SU-DHL-6 (cell line): ENCODE measurements around the gene RAD51B.

ENCODE experiments used
- H2AFZ ChIP-seq: fragments of 200-600 bp; sonication (generic); 2 replicates; pipeline ENCODE4 v1.6.1; 2014; ENCODE audit warnings: low read depth, mild to moderate bottlenecking, moderate library complexity, mixed read lengths, antibody characterized with exemption, low read length; ENCODE audit not compliant: severe bottlenecking
- H3F3A ChIP-seq: fragments of 200-600 bp; shearing (Covaris generic); 2 replicates; pipeline ENCODE4 v1.6.0; 2016; ENCODE audit warnings: antibody characterized with exemption, mild to moderate bottlenecking; ENCODE audit not compliant: insufficient read depth
- H3K27ac ChIP-seq: fragments of 200-600 bp; sonication (generic); 2 replicates; pipeline ENCODE4 v1.5.1; 2016; ENCODE audit warnings: low read depth, mild to moderate bottlenecking, low read length, moderate library complexity, mixed read lengths
- H3K27me3 ChIP-seq: fragments of 200-600 bp; sonication (generic), shearing (Covaris generic); 2 replicates; pipeline ENCODE4 v1.6.0; 2014; ENCODE audit warnings: mild to moderate bottlenecking, low read length
- H3K36me3 ChIP-seq: fragments of 200-600 bp; sonication (generic); 2 replicates; pipeline ENCODE4 v1.6.1; 2014; ENCODE audit warnings: mild to moderate bottlenecking, low read length, mixed read lengths
- H3K4me2 ChIP-seq: fragments of 300-600, 200-600 bp; shearing (Covaris generic), sonication (generic); 2 replicates; pipeline ENCODE4 v1.6.0; 2014; ENCODE audit warnings: low read length, low read depth, mild to moderate bottlenecking; ENCODE audit not compliant: poor library complexity, severe bottlenecking
- H3K4me3 ChIP-seq: fragments of 200-600 bp; sonication (generic); 2 replicates; pipeline ENCODE4 v1.5.1; 2014; ENCODE audit warnings: antibody characterized with exemption, low read length, mild to moderate bottlenecking, mixed read lengths; ENCODE audit not compliant: insufficient read depth, poor library complexity, severe bottlenecking
- H3K79me2 ChIP-seq: fragments of 200-600 bp; sonication (generic); 2 replicates; pipeline ENCODE4 v1.6.1; 2014; ENCODE audit warnings: mild to moderate bottlenecking, low read length, moderate library complexity; ENCODE audit not compliant: insufficient read depth
- H3K9ac ChIP-seq: fragments of 200-600 bp; sonication (generic); 2 replicates; pipeline ENCODE4 v1.7.0; 2014; ENCODE audit warnings: mild to moderate bottlenecking, low read length
- H3K9me2 ChIP-seq: fragments of 200-600 bp; sonication (generic); replicated peaks from 2 replicates; pipeline ENCODE4 v1.6.1; 2014; ENCODE audit warnings: low read length; ENCODE audit not compliant: insufficient read depth
- H3K9me3 ChIP-seq: fragments of 200-600 bp; sonication (generic); 2 replicates; pipeline ENCODE4 v1.6.1; 2014; ENCODE audit warnings: low read length, mixed read lengths; ENCODE audit not compliant: insufficient read depth
- H4K20me1 ChIP-seq: fragments of 200-600 bp; sonication (generic); 2 replicates; pipeline ENCODE4 v1.6.1; 2014; ENCODE audit warnings: low read depth, mild to moderate bottlenecking, antibody characterized with exemption, low read length, moderate library complexity, mixed read lengths
- EZH2phosphoT487 ChIP-seq: fragments of 200-600 bp; sonication (generic), shearing (Covaris generic); conservative IDR thresholded peaks from 2 replicates; pipeline ENCODE4 v1.6.1; 2018; ENCODE audit warnings: mild to moderate bottlenecking, antibody characterized with exemption, low read length, moderate library complexity, mixed read lengths
- TF ChIP-seq, protein P1 (sequence below): fragments of 200-600 bp; sonication (generic); IDR thresholded peaks from one replicate; pipeline ENCODE4 v1.5.1; 2017; ENCODE audit warnings: antibody characterized with exemption, mild to moderate bottlenecking, low read length, moderate library complexity; ENCODE audit not compliant: insufficient read depth, poor library complexity, severe bottlenecking

Gene RAD51B

GRCh38 chr14:68674538-68675232 is 855.1 kb downstream of the RAD51B start:
- TF ChIP-seq, protein P1, sequence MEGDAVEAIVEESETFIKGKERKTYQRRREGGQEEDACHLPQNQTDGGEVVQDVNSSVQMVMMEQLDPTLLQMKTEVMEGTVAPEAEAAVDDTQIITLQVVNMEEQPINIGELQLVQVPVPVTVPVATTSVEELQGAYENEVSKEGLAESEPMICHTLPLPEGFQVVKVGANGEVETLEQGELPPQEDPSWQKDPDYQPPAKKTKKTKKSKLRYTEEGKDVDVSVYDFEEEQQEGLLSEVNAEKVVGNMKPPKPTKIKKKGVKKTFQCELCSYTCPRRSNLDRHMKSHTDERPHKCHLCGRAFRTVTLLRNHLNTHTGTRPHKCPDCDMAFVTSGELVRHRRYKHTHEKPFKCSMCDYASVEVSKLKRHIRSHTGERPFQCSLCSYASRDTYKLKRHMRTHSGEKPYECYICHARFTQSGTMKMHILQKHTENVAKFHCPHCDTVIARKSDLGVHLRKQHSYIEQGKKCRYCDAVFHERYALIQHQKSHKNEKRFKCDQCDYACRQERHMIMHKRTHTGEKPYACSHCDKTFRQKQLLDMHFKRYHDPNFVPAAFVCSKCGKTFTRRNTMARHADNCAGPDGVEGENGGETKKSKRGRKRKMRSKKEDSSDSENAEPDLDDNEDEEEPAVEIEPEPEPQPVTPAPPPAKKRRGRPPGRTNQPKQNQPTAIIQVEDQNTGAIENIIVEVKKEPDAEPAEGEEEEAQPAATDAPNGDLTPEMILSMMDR, result no peak
- no peak for TF ChIP-seq EZH2phosphoT487
- Histone ChIP-seq H3K27me3 (no peaks in the 10 kb centered on the region), H3K79me2 (no peaks in the 10 kb centered on the region), H3K9ac (no peak overlapping the region), H3F3A (no peaks in the 10 kb centered on the region), H3K9me3 (no peaks in the 10 kb centered on the region), H3K4me2 (no peak overlapping the region), H2AFZ (no peak overlapping the region), H3K4me3 (no peak overlapping the region), H3K36me3 (peaks cover 3% of the 10 kb centered on the region), H3K9me2 (no peaks in the 10 kb centered on the region), H3K27ac (no peak overlapping the region), H4K20me1 (no peaks in the 10 kb centered on the region)

GRCh38 chr14:68675233-68675577 is 855.6 kb downstream of the RAD51B start:
- no peaks in the 10 kb centered on the region for H3F3A ChIP-seq
- H3K36me3 ChIP-seq, result peaks cover 4% of the 10 kb centered on the region
- no peaks in the 10 kb centered on the region for H3K9me3 ChIP-seq
- no peak overlapping the region for H3K4me2 ChIP-seq
- no peak for TF ChIP-seq EZH2phosphoT487
- TF ChIP-seq, protein P1, result no peak
- H4K20me1 ChIP-seq, result no peaks in the 10 kb centered on the region
- H3K79me2 ChIP-seq, result no peaks in the 10 kb centered on the region
- H2AFZ ChIP-seq, result no peak overlapping the region
- H3K9ac ChIP-seq, result no peak overlapping the region
- H3K9me2 ChIP-seq, result no peaks in the 10 kb centered on the region
- no peak overlapping the region for H3K4me3 ChIP-seq
- H3K27ac ChIP-seq, result no peak overlapping the region
- H3K27me3 ChIP-seq, result no peaks in the 10 kb centered on the region

DNA sequence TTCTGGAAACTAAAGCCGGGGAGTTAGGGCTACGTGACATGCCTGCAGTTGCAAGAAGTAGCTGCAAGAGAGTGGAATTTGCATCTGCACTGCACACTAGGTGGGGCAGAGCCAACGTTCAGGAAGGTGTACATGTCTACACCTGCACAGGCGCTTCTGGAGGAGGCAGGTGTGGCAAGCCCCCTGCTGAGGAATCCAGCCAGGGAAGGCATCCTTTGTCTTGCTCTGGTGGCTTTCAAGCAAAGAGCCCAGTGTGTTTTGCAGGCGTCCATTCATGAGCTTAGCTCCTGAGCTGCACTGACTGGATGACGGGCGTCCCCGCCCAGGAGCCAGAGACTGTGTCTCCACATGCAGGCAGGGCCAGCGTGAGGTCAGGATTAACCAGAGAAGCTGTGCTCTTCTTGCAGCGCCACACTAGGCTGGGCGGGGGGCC is 856.9 kb downstream of the RAD51B start:
- no peak for TF ChIP-seq EZH2phosphoT487
- TF ChIP-seq, protein P1, result no peak
- Histone ChIP-seq H3K4me2 (no peak overlapping the region), H3K79me2 (0 out of 2 replicates have a peak, but pooled peaks cover under 1% of the 10 kb centered on the region), H3K36me3 (peaks cover 4% of the 10 kb centered on the region), H3F3A (no peaks in the 10 kb centered on the region), H3K9me3 (no peaks in the 10 kb centered on the region), H3K27ac (no peak overlapping the region), H4K20me1 (no peaks in the 10 kb centered on the region), H3K9me2 (no peaks in the 10 kb centered on the region), H3K4me3 (no peak overlapping the region), H2AFZ (no peak overlapping the region), H3K9ac (no peak overlapping the region), H3K27me3 (no peaks in the 10 kb centered on the region)
